NCI-H2107 (cell line): Measurements from ENCODE around the gene SAXO2.
A peak's percentile ranks its signal among the peaks of the same experiment; 100 is the strongest.
"Not testable (repeated sequence)": the region's sequence is repeated elsewhere in the genome, so short reads cannot be mapped to it uniquely, and the experiment has no call there.

ENCODE experiments used
- DNase-seq: peaks from one replicate; lab custom pipeline; 2025; lab: John Stamatoyannopoulos, UW

Gene SAXO2

GRCh38 chr15:82286475-82286874 is 23.9 kb downstream of the SAXO2 start:
- not testable (repeated sequence) for DNase-seq

- DNase-seq, result not testable (repeated sequence)
Measured at GRCh38 chr15:82288202-82288601, 25.6 kb downstream of the SAXO2 start.

DNA sequence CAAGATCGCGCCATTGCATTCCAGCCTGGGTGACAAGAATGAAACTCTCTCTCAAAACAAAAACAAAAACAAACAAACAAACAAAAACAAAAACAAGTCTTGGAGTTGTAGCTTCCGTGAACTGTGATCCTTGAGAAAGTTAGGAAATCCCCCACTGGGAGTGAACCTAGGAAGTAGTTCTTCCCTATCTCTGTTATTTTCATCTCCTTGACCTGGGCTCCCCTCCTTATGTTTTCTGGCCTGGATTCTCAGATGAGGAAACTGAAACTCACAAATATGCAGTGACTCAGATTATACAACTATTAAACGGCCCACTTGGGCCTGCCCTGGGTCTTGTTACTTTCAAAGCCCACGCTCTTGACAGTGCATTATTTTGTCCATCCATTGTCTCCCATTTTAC is 29.7 kb downstream of the SAXO2 start:
- DNase-seq, result no peak

DNA sequence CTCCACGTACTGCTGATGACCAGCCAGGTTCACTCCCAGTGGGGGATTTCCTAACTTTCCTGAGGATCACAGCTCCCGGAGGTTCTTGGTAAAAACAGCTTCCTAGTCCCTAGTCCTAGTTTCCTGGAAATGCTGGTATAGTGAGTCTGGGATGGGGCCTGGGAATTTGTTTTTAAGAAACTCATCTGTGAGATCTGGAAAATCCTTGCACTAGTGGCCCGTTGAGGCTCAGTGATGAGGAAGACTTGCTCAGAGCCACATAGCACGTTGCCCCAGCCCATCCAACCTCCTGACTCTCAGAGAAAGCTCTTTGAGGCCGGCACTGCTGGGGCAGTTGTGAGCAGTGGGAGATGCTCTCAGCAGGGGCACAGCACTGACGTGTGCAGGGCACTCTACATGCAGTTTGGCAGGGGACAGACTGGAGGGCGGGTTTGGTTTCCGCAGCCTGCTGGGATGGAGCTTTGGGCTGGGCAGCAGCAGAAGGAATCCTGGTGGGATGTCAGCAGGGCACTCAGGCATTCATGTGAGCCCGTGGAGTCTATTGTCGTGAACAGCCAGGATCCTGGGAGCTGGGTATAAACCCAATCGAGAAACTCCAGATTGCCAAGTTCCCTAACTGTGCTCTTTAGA is 31.6 kb downstream of the SAXO2 start:
- peak; percentile 16 for DNase-seq

DNA sequence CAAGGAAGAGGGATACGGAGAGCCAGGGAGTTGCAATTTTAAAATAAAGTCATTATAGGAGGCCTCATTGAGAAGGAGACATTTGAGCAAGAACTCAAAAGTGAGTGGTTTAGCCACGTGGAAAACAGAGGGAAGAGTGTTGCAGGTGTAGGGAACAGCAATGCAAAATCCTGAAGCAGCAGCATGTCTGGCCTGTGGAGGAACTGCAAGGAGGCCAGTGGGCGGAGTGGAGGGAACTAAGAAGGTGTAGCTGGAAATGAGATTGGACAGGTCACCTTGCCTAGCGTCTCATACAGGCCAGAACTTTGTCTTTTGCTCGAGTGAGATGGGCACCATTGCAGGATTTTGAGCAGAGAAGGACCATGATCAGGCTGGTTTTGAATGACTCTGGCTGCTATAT is 34.9 kb downstream of the SAXO2 start:
- DNase-seq, result no peak

- DNase-seq, result no peak
Measured at GRCh38 chr15:82298032-82298431, 35.4 kb downstream of the SAXO2 start.

DNA sequence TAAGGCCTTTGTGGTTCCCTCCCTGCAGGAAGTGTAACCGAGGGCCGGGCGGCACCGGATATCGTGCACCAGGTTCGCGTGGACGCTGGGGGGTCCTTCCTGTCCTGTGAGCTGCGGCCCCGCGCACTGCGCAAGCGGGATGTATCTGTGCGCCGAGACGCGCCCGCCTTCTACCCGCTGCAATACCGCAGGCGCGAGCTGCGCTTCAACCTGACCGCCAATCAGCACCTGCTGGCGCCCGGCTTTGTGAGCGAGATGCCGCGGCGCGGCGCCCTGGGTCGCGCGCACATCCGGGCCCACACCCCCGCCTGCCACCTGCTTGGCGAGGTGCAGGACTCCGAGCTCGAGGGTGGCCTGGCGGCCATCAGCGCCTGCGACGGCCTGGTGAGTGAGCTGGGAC is 35.9 kb downstream of the SAXO2 start:
- DNase-seq, result no peak

DNA sequence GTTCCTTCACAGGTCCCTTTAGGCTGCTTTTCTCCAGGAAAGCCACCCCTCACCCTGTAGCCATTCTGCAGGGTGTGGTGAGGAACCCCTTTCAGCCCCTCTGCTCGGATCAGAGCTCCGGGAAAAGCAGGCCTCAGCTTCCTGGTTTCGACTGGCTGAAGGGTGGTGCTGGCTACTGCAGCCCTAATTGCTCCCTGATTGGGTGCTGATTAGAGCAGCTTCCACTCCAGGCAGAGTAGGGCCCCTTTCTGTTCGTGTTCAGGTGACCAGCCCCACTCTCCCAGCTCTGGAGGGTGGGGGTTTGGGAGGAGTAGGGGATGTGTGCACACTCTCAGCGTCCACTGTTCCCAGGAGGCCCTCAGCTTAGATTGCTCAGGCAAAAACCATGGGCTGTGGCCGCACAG is 36.9 kb downstream of the SAXO2 start:
- not testable (repeated sequence) for DNase-seq

- DNase-seq, result not testable (repeated sequence)
Measured at GRCh38 chr15:82300326-82300725, 37.7 kb downstream of the SAXO2 start.

- no peak for DNase-seq
Measured at GRCh38 chr15:82300883-82301282, 38.3 kb downstream of the SAXO2 start.

DNA sequence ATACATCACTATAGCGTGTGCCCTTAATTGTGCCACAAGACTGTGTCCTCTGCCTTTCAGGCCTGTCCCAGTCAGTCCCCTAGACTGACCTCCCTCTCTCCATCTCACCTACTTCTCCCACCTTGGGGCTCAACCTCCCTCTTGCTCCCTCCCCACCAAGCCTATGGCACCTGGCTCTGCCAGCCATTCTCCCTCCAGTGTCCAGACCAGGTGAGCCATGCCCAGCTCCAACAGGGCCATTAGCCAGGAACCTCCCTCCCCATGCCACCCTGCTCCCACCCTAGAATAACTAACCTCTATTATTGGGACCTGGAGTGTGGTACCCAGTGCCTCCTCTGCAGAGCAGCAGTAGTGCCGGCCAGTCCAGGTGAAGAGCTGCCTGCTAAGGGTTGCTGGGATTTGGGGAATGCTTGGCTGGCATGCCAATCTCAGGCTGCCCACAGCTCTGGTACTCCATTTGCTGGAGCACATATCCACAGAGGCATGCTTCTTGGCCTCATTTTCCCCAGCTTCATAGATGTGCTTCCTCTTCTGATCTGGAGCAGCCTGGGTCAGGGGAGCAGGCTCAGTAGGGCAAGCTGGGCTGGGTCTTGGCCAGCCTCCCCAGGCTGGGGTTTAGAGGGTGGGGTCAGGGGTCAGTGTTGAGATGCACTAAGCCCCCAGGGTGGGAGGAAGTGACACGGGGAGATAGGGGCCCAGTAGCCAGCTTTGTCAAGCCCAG is 38.8 kb downstream of the SAXO2 start:
- no peak for DNase-seq

GRCh38 chr15:82303956-82304777 is 41.5 kb downstream of the SAXO2 start:
- DNase-seq, result no peak

DNA sequence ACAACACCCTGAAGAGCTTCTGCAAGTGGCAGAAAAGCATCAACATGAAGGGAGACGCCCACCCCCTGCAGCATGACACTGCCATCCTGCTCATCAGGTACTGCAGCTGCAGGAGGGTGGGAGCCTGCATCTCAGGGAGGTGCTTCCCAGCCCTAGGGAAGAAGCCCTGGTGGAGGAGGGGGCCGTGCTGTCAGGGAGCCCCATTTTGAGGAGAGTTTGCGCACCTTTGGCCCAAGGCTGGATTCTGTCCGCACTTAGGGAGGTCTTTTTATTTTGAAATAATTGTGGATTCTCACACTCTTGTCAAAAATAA is 42.1 kb downstream of the SAXO2 start:
- no peak for DNase-seq

DNA sequence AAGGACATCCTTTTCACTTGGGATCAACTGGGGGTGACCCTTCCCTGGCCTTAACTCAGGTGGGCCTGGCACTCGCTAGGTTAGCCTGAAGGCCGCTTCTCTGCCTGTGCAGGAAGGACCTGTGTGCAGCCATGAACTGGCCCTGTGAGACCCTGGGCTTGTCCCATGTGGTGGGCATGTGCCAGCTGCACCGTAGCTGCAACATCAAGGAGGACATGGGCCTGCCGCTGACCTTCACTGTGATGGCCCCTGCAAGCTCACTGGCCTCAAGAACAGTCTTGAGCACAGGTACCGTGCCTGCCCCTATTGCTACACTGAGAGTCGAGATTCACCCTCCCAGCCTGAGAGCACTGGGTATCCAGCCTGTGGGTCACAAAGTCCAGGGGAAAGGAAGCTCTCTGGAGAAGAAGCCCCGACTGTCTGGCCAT is 43.0 kb downstream of the SAXO2 start:
- no peak for DNase-seq

- DNase-seq, result no peak
Measured at GRCh38 chr15:82306791-82307713, 44.4 kb downstream of the SAXO2 start.

DNA sequence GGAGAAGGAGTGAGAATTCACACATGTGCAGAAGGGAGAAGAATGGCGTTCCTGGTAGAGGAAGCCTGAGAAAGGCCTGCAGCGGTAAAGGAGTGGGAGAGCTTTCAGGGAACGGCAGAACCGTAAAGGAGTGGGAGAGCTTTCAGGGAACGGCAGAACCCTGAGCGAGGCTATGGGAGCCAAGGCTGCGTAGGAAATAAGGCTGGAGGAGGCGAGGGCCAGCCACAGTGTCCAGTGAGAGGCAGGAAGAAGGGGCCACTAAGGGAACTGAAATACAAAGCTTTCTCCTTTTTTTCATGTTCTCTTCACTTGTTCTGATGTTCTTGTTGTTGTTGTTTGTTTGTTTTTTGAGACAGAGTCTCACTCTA is 45.1 kb downstream of the SAXO2 start:
- no peak for DNase-seq

DNA sequence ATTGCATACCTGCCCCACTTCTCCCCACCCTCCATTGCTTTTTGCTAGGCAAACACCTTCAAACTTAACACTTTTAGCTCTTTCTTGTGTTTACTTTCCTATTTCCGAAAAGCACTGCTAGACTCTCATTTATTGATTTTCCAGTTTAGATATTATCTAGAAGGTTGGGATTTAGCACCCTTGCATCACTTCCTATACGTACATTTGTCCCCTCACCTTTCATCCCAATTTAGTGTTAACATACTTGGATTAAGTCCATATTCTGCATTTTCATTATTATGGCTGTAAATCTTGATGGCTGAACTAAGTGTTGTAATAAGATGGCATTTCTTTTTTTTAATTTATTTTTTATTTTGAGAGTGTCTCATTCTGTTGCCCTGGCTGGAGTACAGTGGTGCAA is 47.2 kb downstream of the SAXO2 start:
- DNase-seq, result no peak

DNA sequence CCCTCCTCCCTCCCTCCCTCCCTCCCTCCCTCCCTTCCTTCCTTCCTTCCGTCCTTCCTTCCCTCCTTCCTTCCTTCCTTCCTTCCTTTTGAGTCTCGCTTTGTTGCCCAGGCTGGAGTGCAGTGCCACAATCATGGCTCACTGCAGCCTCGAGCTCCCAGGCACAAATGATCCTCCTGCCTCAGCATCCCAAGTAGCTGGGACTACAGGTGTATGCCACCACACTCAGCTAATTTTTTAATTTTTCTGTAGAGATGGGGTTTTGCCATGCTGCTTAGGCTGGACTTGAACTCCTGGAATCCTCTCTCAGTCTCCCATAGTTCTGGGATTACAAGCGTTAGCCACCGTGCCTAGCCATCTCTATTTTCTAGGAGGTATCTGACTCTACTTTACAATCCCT is 48.7 kb downstream of the SAXO2 start:
- not testable (repeated sequence) for DNase-seq

GRCh38 chr15:82312586-82313349 is 50.1 kb downstream of the SAXO2 start:
- DNase-seq, result no peak

DNA sequence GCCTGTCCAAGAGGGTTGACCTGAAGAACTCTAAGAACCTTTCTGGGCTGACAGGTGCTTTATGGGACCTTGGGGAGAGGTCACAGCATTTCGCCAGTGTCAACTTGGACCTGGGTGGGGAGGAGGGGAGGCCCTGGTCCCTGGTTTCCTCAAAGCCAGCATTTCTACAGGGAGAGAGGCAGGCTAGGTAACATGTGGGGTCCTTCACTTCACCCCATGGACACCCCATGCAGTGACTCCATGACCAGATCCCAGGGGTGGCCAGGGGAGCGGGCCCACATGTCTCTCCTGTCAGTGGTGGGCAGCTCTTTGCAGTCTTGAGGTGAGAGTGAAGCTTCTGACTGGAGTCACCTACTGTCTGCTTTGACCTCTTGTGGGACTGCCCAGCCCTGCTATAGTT is 50.8 kb downstream of the SAXO2 start:
- no peak for DNase-seq
